NCI-H748 (cell line): Measurements from ENCODE around the gene PPFIBP2.
"Not testable (repeated sequence)": the region's sequence is repeated elsewhere in the genome, so short reads cannot be mapped to it uniquely, and the experiment has no call there.

Source experiments
- DNase-seq: peaks from one replicate; lab custom pipeline; 2025; ENCODE audit not compliant: unreplicated experiment; lab: John Stamatoyannopoulos, UW

The PPFIBP2 gene

DNA sequence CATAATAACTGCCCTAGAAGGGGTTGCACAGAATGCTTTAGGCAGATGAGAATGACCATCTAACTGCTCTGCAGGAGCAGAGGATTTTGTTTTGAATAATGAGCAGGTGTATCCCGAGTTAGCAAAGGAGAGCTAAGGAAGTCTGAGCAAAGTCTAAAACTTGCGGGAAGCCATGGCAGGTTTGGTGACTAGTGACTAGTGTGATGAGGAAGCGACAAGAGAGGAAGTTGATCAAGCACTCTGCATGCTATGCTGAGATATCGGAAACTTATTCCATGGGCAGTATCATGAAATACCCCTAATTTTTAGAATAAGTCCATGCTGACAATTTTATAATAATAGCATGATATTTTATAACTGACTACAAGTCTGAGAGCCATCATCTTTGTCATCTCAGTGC lies 15.6 kb upstream of the PPFIBP2 start:
- DNase-seq = no peak

DNA sequence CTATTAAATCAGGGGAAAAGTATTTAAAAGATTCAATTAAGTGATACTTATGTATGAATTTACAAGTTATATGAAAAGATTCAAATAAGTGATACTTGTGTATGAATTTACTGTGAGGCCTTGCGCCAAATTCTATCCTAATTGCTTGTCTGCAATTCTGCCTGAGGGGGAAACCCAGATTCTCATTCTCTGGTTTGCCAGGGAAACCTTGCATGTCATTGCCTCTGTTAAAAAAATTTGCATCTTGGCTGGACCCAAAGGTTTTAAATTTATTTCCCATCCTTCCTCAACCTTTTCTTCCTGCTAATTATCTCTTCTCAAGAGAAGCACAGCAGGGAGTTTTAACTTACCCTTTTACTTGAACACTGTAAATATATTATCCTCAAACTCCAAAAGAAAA lies 14.7 kb upstream of the PPFIBP2 start:
- DNase-seq = no peak

DNA sequence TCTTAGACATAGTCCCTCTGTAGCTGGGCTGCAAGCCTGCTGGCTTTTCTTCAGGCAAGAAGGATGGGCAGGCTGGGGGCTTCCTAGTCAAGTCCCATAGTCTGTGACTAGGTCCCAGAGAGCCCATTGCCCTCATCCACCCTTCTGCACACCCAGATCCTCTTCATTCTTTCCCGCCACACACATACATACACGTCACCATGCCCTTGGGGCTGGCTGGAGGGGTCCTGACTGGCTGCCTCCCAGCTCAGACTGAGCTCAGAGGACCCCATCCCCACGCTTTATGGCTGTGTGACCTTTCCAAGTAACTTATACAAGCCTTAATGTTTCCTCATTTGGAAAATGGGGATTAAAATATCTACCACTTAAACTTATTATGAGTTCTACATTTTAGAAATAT lies 13.5 kb upstream of the PPFIBP2 start:
- no peak for DNase-seq

DNA sequence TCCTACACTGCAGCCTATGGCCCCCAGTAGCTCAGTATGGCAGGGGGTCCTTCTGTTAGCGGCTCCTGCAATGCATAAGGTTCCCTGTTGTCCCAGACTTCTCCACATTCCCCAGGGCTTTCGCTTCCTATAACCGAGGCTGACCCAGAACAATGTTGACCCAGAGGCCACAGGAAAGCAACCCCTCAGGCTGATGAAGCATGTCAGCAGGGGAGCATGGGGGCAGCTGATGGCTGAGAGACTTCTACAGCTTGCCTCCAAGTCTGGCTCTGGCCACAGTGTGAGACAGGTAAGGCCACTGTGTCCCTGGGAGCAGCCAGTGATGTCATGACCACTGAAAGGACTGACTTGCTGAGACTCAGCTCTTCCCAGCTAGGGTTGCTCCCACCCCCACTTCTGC lies 12.5 kb upstream of the PPFIBP2 start:
- DNase-seq = no peak

DNA sequence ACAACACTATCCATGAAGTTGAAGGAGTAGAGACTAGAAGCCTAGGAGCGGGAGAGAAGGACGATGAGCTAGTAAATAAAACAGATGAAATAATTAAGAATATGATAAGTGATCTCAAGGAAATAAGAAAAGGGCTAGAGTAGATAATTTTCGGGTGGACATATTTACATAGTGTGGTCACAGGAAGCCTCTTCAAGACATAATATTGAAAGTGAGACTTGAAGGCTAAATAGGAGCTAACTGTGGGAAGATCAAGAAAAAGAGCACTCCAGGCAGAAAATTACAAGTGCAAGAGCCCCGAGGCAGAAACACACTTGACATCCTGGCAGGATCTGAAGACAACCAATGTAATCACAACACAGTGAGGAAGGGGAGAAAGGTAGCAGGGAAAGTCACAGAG lies 11.9 kb upstream of the PPFIBP2 start:
- no peak for DNase-seq

DNA sequence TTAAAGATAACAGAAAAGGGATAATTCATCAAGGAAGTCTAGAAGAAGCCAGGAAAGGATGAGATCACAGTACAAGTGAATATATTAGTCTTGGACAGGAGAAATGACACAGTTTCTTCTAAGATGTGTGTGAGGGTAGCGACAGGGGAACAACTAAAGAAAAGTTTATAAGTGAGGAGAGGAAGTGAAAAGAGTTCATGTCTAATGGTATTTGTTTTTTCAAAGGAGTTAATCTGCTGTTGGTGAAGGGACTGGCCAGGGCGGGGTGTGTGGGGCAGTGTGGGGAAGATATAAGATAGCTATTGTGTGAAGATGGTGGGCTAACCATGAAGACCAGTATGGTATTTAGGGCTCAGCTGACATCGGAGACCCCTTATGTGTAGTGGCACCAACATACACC lies 7.6 kb upstream of the PPFIBP2 start:
- no peak for DNase-seq

DNA sequence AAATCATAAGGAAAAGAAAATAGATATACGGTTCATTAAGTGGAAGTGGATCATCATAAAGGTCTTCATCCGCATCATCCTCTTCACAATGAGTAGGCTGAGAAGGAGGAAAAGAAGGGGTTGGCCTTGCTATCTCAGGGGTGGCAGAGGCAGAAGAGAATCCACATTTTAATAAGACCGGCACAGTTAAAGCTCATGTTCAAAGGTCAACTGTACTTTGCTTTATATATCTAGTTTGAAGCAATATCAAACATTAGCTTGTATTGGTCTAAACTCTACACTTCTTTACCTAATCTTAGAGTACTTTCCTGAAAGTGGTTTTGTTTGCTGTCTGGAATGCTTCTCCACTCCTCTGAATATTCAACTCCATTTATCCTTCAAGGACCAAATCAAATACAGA lies 5.7 kb upstream of the PPFIBP2 start:
- no peak for DNase-seq

DNA sequence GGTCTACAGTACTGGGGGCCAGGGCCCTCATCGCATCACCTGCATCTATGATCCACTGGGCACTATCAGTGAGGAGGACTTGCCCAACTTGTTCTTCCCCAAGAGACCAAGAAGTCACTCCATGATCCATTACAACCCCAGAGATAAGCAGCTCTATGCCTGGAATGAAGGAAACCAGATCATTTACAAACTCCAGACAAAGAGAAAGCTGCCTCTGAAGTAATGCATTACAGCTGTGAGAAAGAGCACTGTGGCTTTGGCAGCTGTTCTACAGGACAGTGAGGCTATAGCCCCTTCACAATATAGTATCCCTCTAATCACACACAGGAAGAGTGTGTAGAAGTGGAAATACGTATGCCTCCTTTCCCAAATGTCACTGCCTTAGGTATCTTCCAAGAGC lies 3.8 kb upstream of the PPFIBP2 start:
- DNase-seq = no peak

DNA sequence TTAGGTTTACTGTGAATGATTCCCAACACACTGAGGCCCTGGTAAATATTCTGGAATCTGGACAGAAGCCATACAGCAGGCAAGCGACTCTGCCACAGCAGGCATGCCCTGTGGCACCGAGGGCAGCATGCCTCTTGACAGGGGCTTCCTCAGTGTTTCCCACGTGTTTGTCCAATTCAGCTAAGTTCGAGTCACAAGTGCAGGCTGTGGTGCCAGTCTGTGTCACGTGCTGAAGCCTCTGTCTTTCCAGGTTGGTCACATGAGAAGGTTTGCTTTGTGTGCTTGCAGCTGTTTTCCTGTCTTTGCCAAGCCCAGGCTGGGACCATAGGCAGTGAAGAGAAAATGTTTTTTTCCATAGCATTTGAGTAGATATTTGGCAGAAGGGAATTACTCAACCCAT lies 2.4 kb upstream of the PPFIBP2 start:
- peak; percentile 7 for DNase-seq

DNA sequence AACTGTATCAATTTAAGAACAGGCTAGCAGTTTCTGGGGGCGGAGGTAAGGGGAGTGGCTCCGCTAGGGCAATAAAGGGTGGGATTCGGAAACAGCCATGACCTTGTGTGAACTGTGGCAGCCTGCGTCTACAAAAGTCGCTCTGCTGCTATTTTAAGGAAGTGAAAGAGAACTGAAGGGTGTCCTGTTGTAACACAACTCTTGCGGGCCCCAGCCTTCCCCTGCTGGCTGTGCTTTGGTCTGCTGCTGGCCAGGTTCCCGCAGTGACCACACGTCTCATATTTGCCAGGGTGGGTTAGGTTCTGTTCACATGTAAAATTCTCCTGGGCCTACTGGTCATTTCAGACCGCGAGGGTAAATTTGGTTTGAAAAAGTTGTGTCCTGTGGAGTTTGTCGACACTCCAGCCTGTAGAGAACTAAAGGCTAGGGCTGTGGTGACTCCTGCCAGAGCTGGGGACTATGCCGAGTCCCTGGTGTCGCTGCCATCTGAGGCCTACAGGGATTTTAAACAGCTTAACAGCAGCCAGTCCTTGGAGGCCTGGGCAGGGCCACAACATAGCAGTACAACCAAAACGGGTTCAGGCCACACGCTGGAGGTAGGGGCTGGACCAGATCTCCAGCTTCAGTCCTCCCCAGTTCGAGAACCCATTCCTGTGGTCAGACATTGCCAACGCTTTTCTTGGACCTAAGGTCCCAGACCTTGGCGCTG lies 1.1 kb upstream of the PPFIBP2 start:
- no peak for DNase-seq

DNA sequence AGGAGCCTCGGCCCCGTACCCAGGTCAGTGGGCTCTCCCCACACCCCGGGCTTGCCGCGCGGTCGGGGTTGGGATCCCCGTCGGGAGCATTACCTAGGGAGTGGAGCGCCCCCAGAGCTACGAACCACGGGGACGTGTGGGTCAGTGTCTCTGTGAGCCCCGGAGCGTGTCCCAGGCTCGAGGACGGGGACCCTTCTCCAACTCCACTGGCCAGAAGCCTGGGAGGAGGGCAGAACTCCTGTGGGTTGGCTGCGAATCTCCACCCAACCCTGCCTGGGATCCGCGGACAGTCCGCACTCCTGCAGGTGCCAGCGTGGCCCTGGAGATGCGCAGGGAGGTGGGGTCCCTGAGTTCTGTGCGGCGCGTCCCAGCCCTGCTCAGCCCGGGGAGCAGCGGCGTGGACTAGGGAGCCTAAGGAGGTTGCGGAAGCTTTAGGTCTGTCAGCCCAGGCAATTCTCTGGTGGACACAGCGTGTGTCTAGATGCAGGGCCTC lies 346 bp downstream of the PPFIBP2 start:
- peak; percentile 25 for DNase-seq

DNA sequence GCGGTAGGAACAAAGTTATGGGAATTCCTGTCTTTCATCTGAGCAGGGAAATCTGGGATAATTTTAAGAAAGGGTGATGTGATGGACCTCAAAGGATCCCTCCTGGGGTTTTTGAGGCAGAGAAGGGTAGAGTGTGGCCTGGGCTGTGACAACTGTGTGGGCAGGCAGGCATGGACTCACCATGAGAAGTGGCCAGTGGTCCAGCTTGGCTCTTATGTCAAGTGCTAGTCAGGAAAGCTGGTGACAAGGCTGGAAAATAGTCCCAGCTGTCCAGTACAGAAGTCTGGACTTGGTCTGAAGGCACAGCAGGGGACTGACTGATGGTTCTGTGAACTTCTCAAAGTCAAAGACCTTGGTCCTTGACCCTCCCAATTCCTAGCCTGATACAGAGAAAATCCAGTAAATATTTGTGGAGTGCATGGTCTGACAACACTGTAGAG lies 1.7 kb downstream of the PPFIBP2 start:
- DNase-seq = no peak

DNA sequence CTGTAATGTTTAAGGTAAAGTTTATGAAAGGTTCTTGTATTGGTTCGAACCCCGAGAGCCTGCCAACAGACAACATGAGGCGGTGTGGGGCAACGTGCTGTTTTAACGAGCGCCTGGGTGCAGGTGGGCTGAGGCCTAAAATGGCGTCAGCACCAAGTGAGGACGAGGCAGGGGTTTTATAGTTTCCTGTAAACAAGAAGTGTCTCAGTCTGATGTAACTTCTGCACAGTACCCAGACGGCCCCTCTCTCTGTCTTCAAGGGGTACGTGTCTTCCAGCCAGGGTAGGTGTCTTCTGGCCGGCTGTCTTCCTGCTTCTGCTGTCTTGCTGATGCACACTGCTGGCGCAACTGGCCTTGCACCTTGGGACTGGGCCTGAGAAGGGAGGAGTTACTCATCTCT lies 2.7 kb downstream of the PPFIBP2 start:
- no peak for DNase-seq

DNA sequence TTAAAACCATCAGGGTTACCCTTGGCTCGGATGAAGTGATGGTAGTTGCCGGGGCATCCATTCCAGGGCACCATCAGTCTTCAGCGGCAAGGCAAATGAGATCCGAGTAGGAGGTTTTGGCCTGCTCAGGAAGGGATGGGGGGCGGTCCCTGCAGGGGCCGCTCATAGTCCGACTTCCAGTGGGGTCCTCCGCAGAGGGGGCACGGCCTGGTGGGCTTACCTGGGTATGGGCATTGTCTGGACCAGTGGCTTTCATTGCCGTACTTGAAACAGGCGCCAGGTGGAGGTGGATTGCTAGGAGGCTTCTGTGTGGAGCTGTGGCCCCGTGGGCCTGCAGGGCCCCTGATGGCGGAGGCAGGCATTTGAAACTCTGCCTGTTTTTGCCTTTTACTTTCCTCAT lies 3.9 kb downstream of the PPFIBP2 start:
- not testable (repeated sequence) for DNase-seq

DNA sequence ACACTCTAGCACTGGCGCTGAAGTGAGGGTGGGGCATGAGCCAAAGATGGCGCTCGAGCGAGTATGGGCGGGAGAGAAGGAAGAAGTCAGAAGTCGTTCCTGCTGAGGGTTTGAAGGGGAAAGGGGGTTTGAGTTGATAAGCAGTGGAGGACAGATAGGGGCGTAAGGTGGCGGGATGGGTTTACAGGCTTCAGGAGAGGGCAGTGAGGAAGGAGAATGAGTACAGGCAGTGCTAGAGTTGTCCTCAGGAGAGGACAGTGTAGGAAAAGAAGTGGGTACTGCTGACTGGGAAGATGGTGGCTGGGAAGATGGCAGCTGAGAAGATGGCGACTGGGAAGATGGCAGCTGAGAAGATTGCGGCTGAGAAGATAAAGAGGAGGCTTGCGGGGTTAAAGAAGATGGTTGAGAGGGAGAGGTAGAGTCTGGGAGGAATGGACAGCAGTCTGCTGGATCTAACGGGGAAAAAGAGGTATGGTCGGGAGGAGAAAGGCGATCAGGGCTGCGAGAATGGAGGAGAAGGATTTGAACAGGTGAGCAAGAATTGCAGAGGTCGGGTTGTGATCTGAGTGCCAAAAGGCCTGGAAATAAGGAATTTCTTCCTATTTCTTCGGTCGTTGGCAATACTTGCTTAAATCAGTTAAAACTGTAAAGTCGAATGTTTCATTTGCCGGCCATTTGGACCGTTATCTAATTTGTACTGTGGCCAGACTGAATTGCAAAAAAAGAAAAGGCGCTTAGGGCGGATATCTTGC lies 5.2 kb downstream of the PPFIBP2 start:
- DNase-seq = no peak

DNA sequence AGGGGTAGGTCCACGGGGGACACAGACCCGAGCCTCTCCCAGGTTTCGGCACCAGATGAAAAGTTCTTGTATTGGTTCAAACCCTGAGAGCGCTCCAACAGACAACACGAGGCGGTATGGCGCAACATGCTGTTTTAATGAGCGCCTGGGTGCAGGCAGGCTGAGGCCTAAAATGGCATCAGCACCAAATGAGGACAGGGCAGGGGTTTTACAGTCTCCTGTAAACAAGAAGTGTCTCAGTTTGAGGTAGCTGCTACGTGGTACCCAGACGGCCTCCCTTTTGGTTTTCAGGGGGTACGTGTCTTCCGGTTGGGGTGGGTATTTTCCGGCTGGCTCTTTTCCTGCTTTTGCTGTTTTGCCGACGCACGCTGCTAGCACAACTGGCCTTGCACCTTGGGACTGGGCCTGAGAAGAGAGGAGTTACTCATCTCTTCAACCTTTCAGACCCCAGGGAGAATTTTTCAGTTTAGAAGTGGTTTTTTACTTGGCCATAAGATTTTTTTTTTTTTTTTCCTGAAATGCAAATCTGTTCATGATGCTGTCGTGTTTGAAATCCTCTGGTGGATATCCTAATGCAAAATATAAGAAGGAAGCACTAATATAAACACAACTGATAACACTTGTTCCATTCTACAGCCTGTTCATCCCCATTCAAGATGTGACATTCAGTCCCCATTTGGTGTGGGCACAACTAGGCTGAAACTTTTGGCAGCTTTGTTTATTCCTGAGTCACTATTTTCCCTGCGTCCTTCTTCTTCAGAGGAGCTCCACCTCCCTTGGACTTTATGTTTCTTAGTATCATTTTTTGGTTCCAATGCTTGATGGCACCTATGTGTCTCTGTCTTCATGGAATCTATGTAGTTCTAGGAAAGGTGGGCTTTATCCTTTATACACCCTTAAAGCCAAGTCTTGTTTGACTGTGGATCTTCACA lies 6.5 kb downstream of the PPFIBP2 start:
- no peak for DNase-seq

DNA sequence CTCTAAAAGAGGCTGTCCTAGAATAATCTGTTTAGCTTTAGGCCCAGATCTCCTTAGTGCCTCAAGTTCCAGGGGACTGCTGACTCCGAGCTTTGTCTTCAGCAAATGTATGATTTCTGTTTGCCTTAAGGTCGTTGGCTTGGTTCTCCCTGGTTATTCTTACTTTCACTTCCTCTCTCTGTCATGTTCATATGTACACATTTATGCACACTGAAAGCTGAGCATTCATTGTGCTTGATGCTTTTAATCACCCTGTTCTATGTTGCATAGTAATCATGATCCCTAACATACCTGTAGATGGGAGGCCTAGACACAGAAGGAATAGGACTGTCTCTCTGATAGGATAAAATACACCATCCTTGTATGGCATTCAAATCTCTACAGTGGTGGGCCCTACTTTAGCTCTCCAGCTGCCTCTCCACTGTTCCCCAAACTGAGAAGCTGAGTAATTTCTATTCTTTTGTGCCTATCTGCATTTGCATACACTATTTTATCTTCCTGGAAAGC lies 7.2 kb downstream of the PPFIBP2 start:
- DNase-seq = no peak

DNA sequence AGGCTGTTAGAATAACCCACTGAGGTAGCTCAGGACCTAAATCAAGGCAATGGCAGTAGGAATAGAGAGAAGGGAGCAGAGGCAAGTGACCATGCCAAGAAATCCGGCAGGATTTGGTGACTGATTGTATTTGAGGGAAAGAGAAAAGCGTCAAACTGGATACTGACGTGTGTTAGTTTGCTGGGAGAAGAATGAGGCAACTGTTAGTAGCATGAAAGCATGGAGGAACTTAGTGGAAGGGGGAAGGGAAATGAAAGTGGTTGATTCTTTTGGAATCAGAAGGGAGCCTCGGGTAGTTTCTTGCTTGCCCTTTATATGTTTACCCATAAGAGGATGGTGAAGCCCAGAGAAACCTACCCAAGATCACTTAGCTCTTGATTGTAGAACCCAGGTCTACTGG lies 8.3 kb downstream of the PPFIBP2 start:
- DNase-seq = no peak

DNA sequence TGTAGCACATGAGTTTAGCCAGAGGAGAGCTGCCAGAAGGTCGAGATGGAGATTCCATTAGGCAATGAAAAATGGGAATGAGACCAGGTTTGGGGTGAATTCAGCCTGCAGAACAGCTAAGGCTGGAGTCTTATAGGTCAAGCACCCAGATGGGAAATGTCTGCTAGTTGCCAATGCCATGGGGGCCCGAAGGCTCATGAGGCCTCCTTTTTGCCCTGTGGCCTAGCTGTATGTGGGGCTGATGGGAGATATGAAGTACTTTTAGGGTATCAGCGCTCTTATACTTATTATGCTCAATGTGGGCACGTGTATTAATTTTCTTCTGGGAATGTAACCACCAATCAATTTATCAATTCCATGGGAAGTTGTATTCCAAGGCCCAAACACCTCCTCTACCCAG lies 8.7 kb downstream of the PPFIBP2 start:
- no peak for DNase-seq

DNA sequence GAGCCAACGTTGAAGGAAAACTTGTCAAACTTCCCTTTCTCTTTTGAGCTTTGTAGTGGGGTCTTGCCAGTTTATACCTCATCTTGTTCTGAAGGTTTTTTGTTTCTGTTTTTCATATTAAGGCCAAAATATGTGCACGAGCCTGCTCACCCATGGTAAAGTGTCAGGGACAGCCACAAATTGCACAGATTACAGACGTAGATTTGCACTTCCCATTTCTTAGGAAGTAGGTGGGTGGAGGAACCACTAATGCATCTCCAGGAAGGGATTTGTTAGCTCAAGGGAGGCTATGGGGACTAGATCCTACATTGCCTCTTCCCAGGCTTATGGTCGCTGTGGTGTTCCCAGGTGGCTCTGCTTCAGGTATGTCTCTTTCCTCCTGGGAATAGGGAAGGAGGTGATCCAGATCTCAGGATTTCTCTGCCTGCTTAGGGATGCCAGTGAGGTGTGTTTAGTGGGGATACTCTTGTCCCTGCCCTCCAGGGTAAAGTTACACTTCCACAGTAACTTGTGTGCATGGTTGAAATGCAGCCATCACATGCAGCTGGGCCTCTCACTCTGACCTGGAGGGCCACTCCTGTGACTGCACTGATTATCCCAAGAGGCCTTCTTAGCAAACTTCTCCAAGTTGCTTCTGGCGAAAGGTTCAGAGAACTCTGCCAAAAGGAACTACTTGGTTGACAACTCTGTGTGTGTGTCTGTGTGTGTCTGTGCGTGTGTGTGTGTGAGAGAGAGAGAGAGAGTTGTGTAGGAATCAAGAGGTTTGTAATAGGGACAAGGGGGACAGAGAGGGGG lies 9.8 kb downstream of the PPFIBP2 start:
- no peak for DNase-seq
